ENCODE measurements around the gene GALP. TPM values are rescaled to one million over a fixed set of nuclear protein-coding genes. Genes with fewer than 3 reads are reported as not detected.
A peak's percentile ranks its signal among the peaks of the same experiment; 100 is the strongest.

GALP gene
- total and polyA plus RNA-seq, 2 donors (not counting 3 experiments of a cell fraction or from before 2014, with no cell fraction given) = not detected

DNA sequence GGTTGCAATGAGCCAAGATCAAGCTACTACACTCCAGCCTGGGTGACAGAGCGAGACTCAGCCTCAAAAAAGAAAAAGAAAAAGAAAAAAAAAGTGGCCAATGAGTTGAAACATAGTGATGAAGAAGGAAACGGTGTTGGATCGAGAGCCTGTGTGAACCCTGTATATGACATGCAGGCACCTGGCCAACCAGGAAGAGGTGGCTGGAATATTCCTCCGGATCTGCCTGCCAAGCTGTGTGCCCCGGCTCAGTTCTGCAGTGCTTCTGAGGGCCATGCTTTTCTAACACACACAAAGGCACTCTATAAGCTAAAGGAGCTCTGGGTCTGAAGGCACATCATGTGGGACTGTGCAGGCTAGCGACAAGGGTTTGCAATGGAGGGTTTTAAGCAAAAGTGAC is 38.4 kb upstream of the GALP start:
- Histone ChIP-seq H2AFZ (ENCODE audit: low read depth, low read length) (no peak overlapping the region), H3K36me3 (ENCODE audit: control insufficient read depth in 2 of 2, extremely low read depth in 1 of 2, insufficient read depth in 2 of 2, low read length in 2 of 2) (no peaks in the 10 kb centered on the region), H3K4me1 (ENCODE audit: control insufficient read depth, extremely low read depth, insufficient read depth, low read length) (peaks cover 10% of the 10 kb centered on the region), H3K27me3 (ENCODE audit: control insufficient read depth in 2 of 2, insufficient read depth in 2 of 2, low read length in 2 of 2) (no peaks in the 10 kb centered on the region), H3K27ac (ENCODE audit: insufficient read depth, low read depth, low read length) (no peak overlapping the region), H3K4me3 (replicated peaks in 1 of 3; ENCODE audit: insufficient read depth in 1 of 3, low read depth in 1 of 3, low read length in 3 of 3) (no peak overlapping the region), H4K20me1 (replicated peaks; ENCODE audit: control insufficient read depth, extremely low read depth, insufficient read depth, low read length) (no peaks in the 10 kb centered on the region), H3K9me1 (replicated peaks; ENCODE audit: control insufficient read depth, extremely low read depth, insufficient read depth, low read length) (no peaks in the 10 kb centered on the region), H3K79me2 (ENCODE audit: control insufficient read depth, insufficient read depth, low read length) (peaks cover 9% of the 10 kb centered on the region), H3K9me3 (replicated peaks; ENCODE audit: control insufficient read depth, insufficient read depth, low read length) (no peaks in the 10 kb centered on the region), H3K4me2 (ENCODE audit: insufficient read depth, low read length) (no peak overlapping the region), H3K9ac (replicated peaks; ENCODE audit: extremely low read depth, insufficient read depth, low read length) (no peak overlapping the region)
- DNase-seq (ENCODE audit: low read depth, low spot score) = peak; percentile 8
- no peak for FAIRE-seq
- ChIA-PET CTCF (interaction anchor here (0.6 to 2.1 kb wide), 5 partner anchors 13 to 116 kb away, joined by 3 to 5 read pairs (median 4); no protein-coding TSS in a partner anchor), POLR2A (no interaction called here)
- dilution Hi-C loops (cut with MboI; ENCODE audit: extremely low pct_ligation_motif_present, low sequenced_read_pairs) = no loop called here
- TF ChIP-seq, protein P1, sequence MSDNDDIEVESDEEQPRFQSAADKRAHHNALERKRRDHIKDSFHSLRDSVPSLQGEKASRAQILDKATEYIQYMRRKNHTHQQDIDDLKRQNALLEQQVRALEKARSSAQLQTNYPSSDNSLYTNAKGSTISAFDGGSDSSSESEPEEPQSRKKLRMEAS (IDR thresholded peaks at IDR 0.05; ENCODE audit: insufficient read depth, insufficient read length) = no peak
- TF ChIP-seq FOS (IDR thresholded peaks at IDR 0.05; ENCODE audit: borderline replicate concordance, insufficient read depth, low read length) = no peak
- no peak for TF ChIP-seq EZH2 (IDR thresholded peaks at IDR 0.05; ENCODE audit: borderline replicate concordance, low read depth, low read length, severe bottlenecking)
- no TSS peak for BruUV-seq (replicated peaks)
- intact Hi-C loops (cut with micrococcal nuclease) = no loop called here

DNA sequence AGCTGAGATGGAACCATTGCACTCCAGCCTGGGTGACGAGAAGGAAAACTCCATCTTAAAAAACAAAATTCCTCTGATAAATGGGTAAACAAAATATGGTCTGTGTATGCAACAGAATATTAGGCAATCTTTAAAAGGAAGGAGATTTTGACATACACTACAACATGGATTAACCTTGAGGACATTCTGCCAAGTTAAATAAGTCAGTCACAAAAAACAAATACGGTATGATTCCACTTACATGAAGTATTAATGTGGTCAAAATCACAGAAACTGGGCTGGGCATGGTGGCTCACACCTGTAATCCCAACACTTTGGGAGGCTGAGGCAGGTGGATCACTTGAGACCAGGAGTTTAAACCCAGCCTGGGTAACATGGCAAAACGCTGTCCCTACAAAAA is 37.7 kb upstream of the GALP start:
- no TSS peak for BruUV-seq (replicated peaks)

More for the DNA sequence above, 37.7 kb upstream of the GALP start:
- H2AFZ ChIP-seq (ENCODE audit: low read depth, low read length) = no peak overlapping the region
- no peaks in the 10 kb centered on the region for H3K36me3 ChIP-seq (ENCODE audit: control insufficient read depth in 2 of 2, extremely low read depth in 1 of 2, insufficient read depth in 2 of 2, low read length in 2 of 2)
- H3K79me2 ChIP-seq (ENCODE audit: control insufficient read depth, insufficient read depth, low read length) = peaks cover 16% of the 10 kb centered on the region
- no peak overlapping the region for H3K9ac ChIP-seq (replicated peaks; ENCODE audit: extremely low read depth, insufficient read depth, low read length)
- DNase-seq (ENCODE audit: low read depth, low spot score) = no peak
- FAIRE-seq = no peak
- TF ChIP-seq, protein P2, sequence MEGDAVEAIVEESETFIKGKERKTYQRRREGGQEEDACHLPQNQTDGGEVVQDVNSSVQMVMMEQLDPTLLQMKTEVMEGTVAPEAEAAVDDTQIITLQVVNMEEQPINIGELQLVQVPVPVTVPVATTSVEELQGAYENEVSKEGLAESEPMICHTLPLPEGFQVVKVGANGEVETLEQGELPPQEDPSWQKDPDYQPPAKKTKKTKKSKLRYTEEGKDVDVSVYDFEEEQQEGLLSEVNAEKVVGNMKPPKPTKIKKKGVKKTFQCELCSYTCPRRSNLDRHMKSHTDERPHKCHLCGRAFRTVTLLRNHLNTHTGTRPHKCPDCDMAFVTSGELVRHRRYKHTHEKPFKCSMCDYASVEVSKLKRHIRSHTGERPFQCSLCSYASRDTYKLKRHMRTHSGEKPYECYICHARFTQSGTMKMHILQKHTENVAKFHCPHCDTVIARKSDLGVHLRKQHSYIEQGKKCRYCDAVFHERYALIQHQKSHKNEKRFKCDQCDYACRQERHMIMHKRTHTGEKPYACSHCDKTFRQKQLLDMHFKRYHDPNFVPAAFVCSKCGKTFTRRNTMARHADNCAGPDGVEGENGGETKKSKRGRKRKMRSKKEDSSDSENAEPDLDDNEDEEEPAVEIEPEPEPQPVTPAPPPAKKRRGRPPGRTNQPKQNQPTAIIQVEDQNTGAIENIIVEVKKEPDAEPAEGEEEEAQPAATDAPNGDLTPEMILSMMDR (IDR thresholded peaks at IDR 0.05; ENCODE audit: extremely low read depth in 1 of 2, insufficient read depth in 1 of 2, low read depth in 1 of 2, low read length in 2 of 2) = no peak
- TF ChIP-seq EZH2 (IDR thresholded peaks at IDR 0.05; ENCODE audit: borderline replicate concordance, low read depth, low read length, severe bottlenecking) (no peak), FOS (IDR thresholded peaks at IDR 0.05; ENCODE audit: borderline replicate concordance, insufficient read depth, low read length) (no peak), GATA2 (IDR thresholded peaks at IDR 0.05; ENCODE audit: insufficient read depth, insufficient read length, low read depth, low read length) (no peak), POLR2AphosphoS5 (IDR thresholded peaks at IDR 0.05; ENCODE audit: insufficient read depth, low read depth, low read length) (no peak), MYC (IDR thresholded peaks at IDR 0.05; ENCODE audit: low read depth, low read length) (no peak), JUN (IDR thresholded peaks at IDR 0.05; ENCODE audit: borderline replicate concordance, insufficient read depth, insufficient read length, low read depth) (no peak), POLR2A (IDR thresholded peaks at IDR 0.05; ENCODE audit: low read depth, low read length) (no peak)
- TF ChIP-seq, protein P1 (IDR thresholded peaks at IDR 0.05; ENCODE audit: insufficient read depth, insufficient read length) = no peak
- no peaks in the 10 kb centered on the region for H3K27me3 ChIP-seq (ENCODE audit: control insufficient read depth in 2 of 2, insufficient read depth in 2 of 2, low read length in 2 of 2)
- H3K9me3 ChIP-seq (replicated peaks; ENCODE audit: control insufficient read depth, insufficient read depth, low read length) = no peaks in the 10 kb centered on the region
- intact Hi-C loops (cut with micrococcal nuclease) (no loop called here), dilution Hi-C loops (cut with MboI; ENCODE audit: extremely low pct_ligation_motif_present, low sequenced_read_pairs) (no loop called here)
- no peaks in the 10 kb centered on the region for H4K20me1 ChIP-seq (replicated peaks; ENCODE audit: control insufficient read depth, extremely low read depth, insufficient read depth, low read length)
- no peak overlapping the region for H3K4me3 ChIP-seq (replicated peaks in 1 of 3; ENCODE audit: insufficient read depth in 1 of 3, low read depth in 1 of 3, low read length in 3 of 3)
- ChIA-PET CTCF (interaction anchor here (1.5 to 2.1 kb wide), 3 partner anchors 13 to 62 kb away, joined by 3 to 5 read pairs (median 4); no protein-coding TSS in a partner anchor), POLR2A (no interaction called here)
- H3K27ac ChIP-seq (ENCODE audit: insufficient read depth, low read depth, low read length) = no peak overlapping the region
- H3K9me1 ChIP-seq (replicated peaks; ENCODE audit: control insufficient read depth, extremely low read depth, insufficient read depth, low read length) = no peaks in the 10 kb centered on the region
- peaks cover 10% of the 10 kb centered on the region for H3K4me1 ChIP-seq (ENCODE audit: control insufficient read depth, extremely low read depth, insufficient read depth, low read length)
- no peak overlapping the region for H3K4me2 ChIP-seq (ENCODE audit: insufficient read depth, low read length)
